Uterus (tissue), 4 donors: ENCODE measurements around the gene PCSK4. TPM values are rescaled to one million over a fixed set of nuclear protein-coding genes. Genes with fewer than 3 reads are reported as not detected.

ENCODE experiments used
- DNase-seq, 2 donors: peaks; one replicate each; pipeline ENCODE4 v3.0.0-alpha.2; 2019 to 2020
- H3K27ac ChIP-seq, 2 donors: fragments of 200-600 bp; sonication (generic); 1 replicate in 1 of 2; 2 replicates in 1 of 2; pipeline ENCODE4 v1.5.1; 2016 to 2018
- H3K27me3 ChIP-seq, 2 donors: fragments of 200-600 bp; sonication (generic); one replicate each; pipeline ENCODE4 v1.5.1; 2018 to 2019; ENCODE audit warnings: control low read depth in 1 of 2
- H3K36me3 ChIP-seq, 2 donors: fragments of 200-600 bp; sonication (generic); one replicate each; pipeline ENCODE4 v1.5.1; 2019; ENCODE audit warnings: control low read depth in 1 of 2
- H3K4me1 ChIP-seq, 2 donors: fragments of 200-600 bp; sonication (generic); one replicate each; pipeline ENCODE4 v1.5.1; 2018 to 2019; ENCODE audit warnings: control low read depth in 1 of 2
- H3K4me3 ChIP-seq, 2 donors: fragments of 200-600 bp; sonication (generic); 1 replicate in 1 of 2; 2 replicates in 1 of 2; pipeline ENCODE4 v1.5.1; 2018 to 2019; ENCODE audit warnings: mild to moderate bottlenecking in 1 of 2
- H3K9me3 ChIP-seq, 2 donors: fragments of 200-600 bp; sonication (generic); one replicate each; pipeline ENCODE4 v1.5.1; 2019; ENCODE audit warnings: control low read depth in 1 of 2
- POLR2A ChIP-seq, 2 donors: fragments of 450-650 bp; IDR thresholded peaks; one replicate each; pipeline ENCODE4 v1.6.1; 2016; ENCODE audit warnings: antibody characterized with exemption in 2 of 2, mild to moderate bottlenecking in 1 of 2, moderate library complexity in 1 of 2
- intact Hi-C: fragments of 100-400 bp; cut with DNase I; formaldehyde crosslinking; loops from one replicate; pipeline ENCODE4 v1.15.1; 2023; ENCODE audit warnings: low total_unique reads
- total RNA-seq, 4 donors: library from RNA; depleted of rRNA in 3 of 4; stranded (reverse); fragments of >200 nt in 3 of 4; gene quantifications; one replicate each; pipeline versions ENCODE4 v1.1.0 to v1.2.4, GENCODE V29; 2014 to 2023
- TF ChIP-seq, protein P1 (sequence below), 4 experiments: fragments of 200-600 bp in 2 of 4; fragments of 450-650 bp in 2 of 4; sonication (generic) in 2 of 4; IDR thresholded peaks; one replicate each; pipeline ENCODE4 v1.5.1; 2016 to 2019; ENCODE audit warnings: antibody characterized with exemption in 4 of 4, mild to moderate bottlenecking in 2 of 4, moderate library complexity in 1 of 4
- donor health status: DM: yes; HTN: yes; CAD: no.

Gene PCSK4
- total RNA-seq, 4 donors from 2014 or later, result under 0.01 to 6.4 (median 4.6) TPM; not detected in 1

DNA sequence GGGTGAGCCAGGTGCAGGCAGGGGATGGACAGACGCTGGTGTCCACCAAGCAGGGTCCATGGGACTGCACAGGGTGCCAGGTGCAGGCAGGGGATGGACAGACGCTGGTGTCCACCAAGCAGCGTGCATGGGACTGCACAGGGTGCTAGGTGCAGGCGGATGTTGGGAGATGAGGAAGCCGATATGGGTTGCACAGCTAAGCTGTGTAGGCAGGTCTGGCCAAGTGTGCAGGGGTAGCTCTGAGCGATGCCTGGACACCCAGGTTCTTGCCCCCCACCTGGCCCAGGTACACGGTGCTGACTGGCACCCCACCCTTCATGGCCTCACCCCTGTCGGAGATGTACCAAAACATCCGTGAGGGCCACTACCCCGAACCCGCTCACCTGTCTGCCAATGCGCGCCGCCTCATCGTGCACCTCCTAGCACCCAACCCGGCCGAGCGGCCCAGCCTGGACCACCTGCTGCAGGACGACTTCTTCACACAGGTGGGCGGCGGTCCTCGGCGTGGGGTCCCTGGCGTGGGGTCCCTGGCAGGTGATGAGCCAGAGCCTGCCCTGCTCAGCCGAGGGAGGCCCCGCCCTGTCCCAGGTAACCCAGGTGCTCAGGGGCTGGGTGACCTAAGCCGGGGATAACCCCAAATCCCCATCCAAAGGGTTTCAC is 37.6 kb upstream of the PCSK4 start:
- H3K27ac ChIP-seq, result no peak overlapping the region
- no peaks in the 10 kb centered on the region for H3K27me3 ChIP-seq
- peaks cover 0 to 6% of the 10 kb centered on the region in 2 donors for H3K4me1 ChIP-seq
- no peaks in the 10 kb centered on the region for H3K36me3 ChIP-seq
- TF ChIP-seq POLR2A (IDR thresholded peaks at IDR 0.05), result no peak
- TF ChIP-seq, protein P1, sequence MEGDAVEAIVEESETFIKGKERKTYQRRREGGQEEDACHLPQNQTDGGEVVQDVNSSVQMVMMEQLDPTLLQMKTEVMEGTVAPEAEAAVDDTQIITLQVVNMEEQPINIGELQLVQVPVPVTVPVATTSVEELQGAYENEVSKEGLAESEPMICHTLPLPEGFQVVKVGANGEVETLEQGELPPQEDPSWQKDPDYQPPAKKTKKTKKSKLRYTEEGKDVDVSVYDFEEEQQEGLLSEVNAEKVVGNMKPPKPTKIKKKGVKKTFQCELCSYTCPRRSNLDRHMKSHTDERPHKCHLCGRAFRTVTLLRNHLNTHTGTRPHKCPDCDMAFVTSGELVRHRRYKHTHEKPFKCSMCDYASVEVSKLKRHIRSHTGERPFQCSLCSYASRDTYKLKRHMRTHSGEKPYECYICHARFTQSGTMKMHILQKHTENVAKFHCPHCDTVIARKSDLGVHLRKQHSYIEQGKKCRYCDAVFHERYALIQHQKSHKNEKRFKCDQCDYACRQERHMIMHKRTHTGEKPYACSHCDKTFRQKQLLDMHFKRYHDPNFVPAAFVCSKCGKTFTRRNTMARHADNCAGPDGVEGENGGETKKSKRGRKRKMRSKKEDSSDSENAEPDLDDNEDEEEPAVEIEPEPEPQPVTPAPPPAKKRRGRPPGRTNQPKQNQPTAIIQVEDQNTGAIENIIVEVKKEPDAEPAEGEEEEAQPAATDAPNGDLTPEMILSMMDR (IDR thresholded peaks at IDR 0.05), result no peak
- H3K9me3 ChIP-seq, result no peaks in the 10 kb centered on the region
- H3K4me3 ChIP-seq, result no peak overlapping the region
- no peak for DNase-seq
- intact Hi-C loops, result no loop called here

DNA sequence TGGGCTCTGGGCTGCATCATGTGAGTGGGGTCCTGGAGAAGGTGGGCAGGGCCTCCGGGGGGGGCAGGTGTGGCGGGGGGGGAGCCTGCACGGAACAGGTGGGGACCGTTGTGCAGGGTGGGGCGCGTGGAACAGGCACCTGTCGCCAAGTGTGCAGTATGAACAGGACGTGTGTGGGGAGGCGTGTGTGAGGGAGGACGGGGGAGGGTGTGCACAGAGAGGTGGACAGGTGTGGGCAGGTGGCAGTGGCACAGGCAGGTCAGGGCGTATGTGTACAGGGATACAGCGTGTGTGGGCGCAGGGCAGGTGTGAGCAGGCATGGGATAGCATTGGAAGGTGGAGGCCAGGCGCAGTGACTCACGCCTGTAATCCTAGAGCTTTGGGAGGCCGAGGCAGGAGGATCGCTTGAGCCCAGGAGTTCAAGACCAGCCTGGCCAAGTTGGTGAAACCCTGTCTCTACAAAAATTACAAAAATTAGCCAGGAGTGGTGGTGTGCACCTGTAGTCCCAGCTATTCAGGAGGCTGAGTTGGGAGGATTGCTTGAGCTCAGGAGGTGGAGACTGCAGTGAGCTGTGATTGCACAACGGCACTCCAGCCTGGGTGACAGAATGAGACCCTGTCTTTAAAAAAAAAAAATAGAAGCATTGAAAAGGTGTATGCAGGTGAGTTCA is 37.0 kb upstream of the PCSK4 start:
- H3K27me3 ChIP-seq, result no peaks in the 10 kb centered on the region
- DNase-seq, result no peak
- no peak for TF ChIP-seq POLR2A (IDR thresholded peaks at IDR 0.05)
- TF ChIP-seq, protein P1 (IDR thresholded peaks at IDR 0.05), result no peak
- intact Hi-C loops, result no loop called here
- no peak overlapping the region for H3K4me3 ChIP-seq
- no peak overlapping the region for H3K27ac ChIP-seq
- peaks cover 0 to 7% of the 10 kb centered on the region in 2 donors for H3K4me1 ChIP-seq
- H3K36me3 ChIP-seq, result no peaks in the 10 kb centered on the region
- no peaks in the 10 kb centered on the region for H3K9me3 ChIP-seq

DNA sequence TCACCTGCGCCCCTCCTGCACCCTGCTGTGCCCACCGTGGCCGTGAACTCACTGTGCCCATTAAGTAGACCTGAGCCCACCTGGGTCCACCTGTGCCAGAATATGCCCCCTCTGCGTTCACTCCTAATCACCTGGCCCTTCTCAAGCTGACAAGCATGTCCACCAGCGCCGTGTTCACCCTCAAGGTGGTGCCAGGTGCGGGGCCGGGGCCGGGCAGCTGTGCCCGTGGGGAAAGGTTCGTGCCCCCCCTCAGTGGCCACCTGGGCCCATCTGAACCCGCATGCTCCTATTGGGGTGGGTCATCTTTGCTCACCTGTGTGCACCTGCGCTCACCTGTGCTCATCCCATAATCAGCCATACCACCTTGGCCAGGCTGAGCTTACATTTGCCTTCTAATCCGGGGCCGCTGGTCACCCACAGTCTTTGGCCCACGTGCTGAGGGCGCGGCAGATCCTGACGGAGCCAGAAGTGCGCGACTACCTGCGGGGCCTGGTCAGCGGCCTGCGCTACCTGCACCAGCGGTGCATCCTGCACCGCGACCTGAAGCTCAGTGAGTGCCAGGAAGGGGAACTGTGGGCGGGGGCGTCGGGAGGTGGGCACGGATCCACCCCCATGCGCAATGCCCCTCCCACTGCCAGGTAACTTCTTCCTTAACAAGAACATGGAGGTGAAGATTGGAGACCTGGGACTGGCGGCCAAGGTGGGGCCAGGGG is 36.1 kb upstream of the PCSK4 start:
- Histone ChIP-seq H3K27ac (no peak overlapping the region), H3K4me1 (peaks cover 0 to 15% of the 10 kb centered on the region in 2 donors), H3K4me3 (no peak overlapping the region), H3K27me3 (no peaks in the 10 kb centered on the region), H3K36me3 (no peaks in the 10 kb centered on the region), H3K9me3 (no peaks in the 10 kb centered on the region)
- intact Hi-C loops, result no loop called here
- DNase-seq, result no peak
- TF ChIP-seq, protein P1 (IDR thresholded peaks at IDR 0.05), result no peak
- no peak for TF ChIP-seq POLR2A (IDR thresholded peaks at IDR 0.05)

DNA sequence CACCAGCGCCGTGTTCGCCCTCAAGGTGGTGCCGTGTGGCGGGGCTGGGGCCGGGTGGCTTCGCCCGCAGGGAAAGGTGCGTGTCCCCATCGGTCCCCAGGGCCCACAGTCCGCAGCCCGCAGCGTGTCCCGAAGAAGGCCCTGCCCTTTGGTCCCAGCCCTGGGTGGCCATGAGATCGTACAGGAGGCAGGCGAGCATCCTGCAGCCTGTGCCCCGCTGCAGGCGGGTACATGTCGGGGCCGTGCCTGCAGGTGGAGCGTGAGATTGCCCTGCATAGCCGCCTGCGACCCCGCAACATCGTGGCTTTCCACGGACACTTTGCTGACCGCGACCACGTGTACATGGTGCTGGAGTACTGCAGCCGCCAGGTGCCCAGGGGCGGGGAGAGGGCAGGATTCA is 35.2 kb upstream of the PCSK4 start:
- no peaks in the 10 kb centered on the region for H3K27me3 ChIP-seq
- no peaks in the 10 kb centered on the region for H3K9me3 ChIP-seq
- intact Hi-C loops, result no loop called here
- TF ChIP-seq, protein P1 (IDR thresholded peaks at IDR 0.05), result no peak
- TF ChIP-seq POLR2A (IDR thresholded peaks at IDR 0.05), result no peak
- DNase-seq, result no peak
- H3K36me3 ChIP-seq, result no peaks in the 10 kb centered on the region
- H3K4me1 ChIP-seq, result peaks cover 0 to 15% of the 10 kb centered on the region in 2 donors
- no peak overlapping the region for H3K4me3 ChIP-seq
- no peak overlapping the region for H3K27ac ChIP-seq

DNA sequence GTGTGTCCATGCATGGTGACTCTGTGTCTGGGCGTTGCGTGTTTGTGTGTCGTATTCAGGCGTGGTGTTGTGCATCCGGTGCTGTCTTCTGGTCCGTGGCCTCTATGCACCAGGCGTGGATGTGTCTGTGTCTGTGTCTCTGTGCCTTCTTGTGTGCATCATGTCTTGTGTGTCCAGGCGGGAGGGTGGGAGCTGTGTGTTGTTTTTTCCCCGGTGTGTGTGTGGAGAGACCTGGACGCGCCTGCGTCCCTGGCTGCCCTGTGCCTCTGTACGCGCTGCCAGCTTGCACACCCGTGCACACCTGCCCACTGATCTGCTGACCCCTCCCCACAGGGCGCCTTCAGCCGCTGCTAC is 34.8 kb upstream of the PCSK4 start:
- no peak overlapping the region for H3K27ac ChIP-seq
- H3K4me1 ChIP-seq, result peaks cover 0 to 15% of the 10 kb centered on the region in 2 donors
- H3K36me3 ChIP-seq, result no peaks in the 10 kb centered on the region
- no peaks in the 10 kb centered on the region for H3K27me3 ChIP-seq
- no peaks in the 10 kb centered on the region for H3K9me3 ChIP-seq
- DNase-seq, result no peak
- intact Hi-C loops, result no loop called here
- H3K4me3 ChIP-seq, result no peak overlapping the region
- no peak for TF ChIP-seq POLR2A (IDR thresholded peaks at IDR 0.05)
- TF ChIP-seq, protein P1 (IDR thresholded peaks at IDR 0.05), result no peak
